C4-2B (cell line): ENCODE data around the gene CLIP3.

Experiments used
- H3K27ac ChIP-seq: fragments of 450-650 bp; 2 replicates; pipeline ENCODE4 v1.5.1; 2017
- CTCF ChIP-seq: fragments of 450-650 bp; conservative IDR thresholded peaks from 2 replicates; pipeline ENCODE4 v1.5.1; 2017; ENCODE audit warnings: mild to moderate bottlenecking
- ZFX ChIP-seq: fragments of 450-650 bp; IDR thresholded peaks from 2 replicates; pipeline ENCODE4 v1.6.1; 2017

Gene CLIP3

GRCh38 chr19:36010402-36010801 is 22.3 kb downstream of the CLIP3 start:
- no peak overlapping the region for H3K27ac ChIP-seq
- TF ChIP-seq ZFX (no peak), CTCF (no peak)

GRCh38 chr19:36009633-36010379 is 22.9 kb downstream of the CLIP3 start:
- no peak for TF ChIP-seq CTCF
- no peak; the same call in 1 of the 2 replicates for TF ChIP-seq ZFX
- peak overlapping the region; percentile 93 for H3K27ac ChIP-seq

GRCh38 chr19:36009220-36009619 is 23.5 kb downstream of the CLIP3 start:
- TF ChIP-seq CTCF, result no peak
- peak overlapping the region; percentile 93 for H3K27ac ChIP-seq

GRCh38 chr19:36008336-36008978 is 24.2 kb downstream of the CLIP3 start, which contains the start of gene SYNE4:
TSS of gene SYNE4 (minus strand) at chr19:36008813. CDS start at chr19:36008681, 132 bp downstream.
- TF ChIP-seq CTCF (no peak), ZFX (peak; percentile 84; the same call in 1 of the 2 replicates)
- peak within 1 kb of the TSS; percentile 93 for H3K27ac ChIP-seq

GRCh38 chr19:36006955-36007354 is 25.7 kb downstream of the CLIP3 start:
- TF ChIP-seq ZFX (no peak), CTCF (no peak)
- peak overlapping the region; percentile 93; the same call in 1 of the 2 replicates for H3K27ac ChIP-seq

- no peak overlapping the region for H3K27ac ChIP-seq
- TF ChIP-seq CTCF, result no peak
- no peak for TF ChIP-seq ZFX
Measured at GRCh38 chr19:36003284-36003683, 29.4 kb downstream of the CLIP3 start.

- H3K27ac ChIP-seq, result no peak overlapping the region
- no peak for TF ChIP-seq CTCF
- TF ChIP-seq ZFX, result no peak
Measured at GRCh38 chr19:36001605-36002004, 31.1 kb downstream of the CLIP3 start.
